Endothelial cell of umbilical vein (primary cell): Measurements from ENCODE around the gene ARL3. TPM values are rescaled to one million over a fixed set of nuclear protein-coding genes. Genes with fewer than 3 reads are reported as not detected.
A peak's percentile ranks its signal among the peaks of the same experiment; 100 is the strongest.

ENCODE experiments used
- BruUV-seq: library from RNA; stranded (reverse); fragments of 400-500 nt; replicated peaks from 2 replicates; lab custom pipeline; 2021; lab: Mats Ljungman, UMichigan
- CTCF ChIA-PET: fragments of 300-600, 350-600 bp; sonication (Branson Sonifier 250); formaldehyde crosslinking; loops from one replicate; lab custom pipeline; 2021; ENCODE audit warnings: antibody characterized with exemption, inconsistent platforms; lab: Charles Lee
- POLR2A ChIA-PET: fragments of 300-600, 350-600 bp; sonication (Branson Sonifier 250); formaldehyde crosslinking; loops from one replicate; lab custom pipeline; 2021; ENCODE audit warnings: antibody characterized with exemption, inconsistent platforms; lab: Charles Lee
- DNase-seq: peaks from one replicate; pipeline ENCODE4 v3.0.0-alpha.2; 2011; ENCODE audit warnings: low read depth, low spot score
- FAIRE-seq: peaks from 2 replicates; lab custom pipeline; 2011; peaks lifted over from hg19 to GRCh38; lab: Jason Lieb, UNC
- H2AFZ ChIP-seq: 2 replicates; pipeline ENCODE4 v1.6.0; 2012; ENCODE audit warnings: low read depth, low read length, control low read depth, inconsistent platforms
- H3K27ac ChIP-seq: 2 replicates; pipeline ENCODE4 v1.5.1; 2011; ENCODE audit warnings: low read depth, mild to moderate bottlenecking, control low read depth, low read length, moderate library complexity; ENCODE audit not compliant: insufficient read depth
- H3K27me3 ChIP-seq, 2 experiments: 2 replicates each; pipeline versions ENCODE4 v1.6.0 to v1.6.1; 2011; ENCODE audit warnings: low read length in 2 of 2, mixed read lengths in 1 of 2; ENCODE audit not compliant: control insufficient read depth in 2 of 2, insufficient read depth in 2 of 2
- H3K36me3 ChIP-seq, 2 experiments: 2 replicates in 1 of 2; 3 replicates in 1 of 2; pipeline ENCODE4 v1.5.1; 2011; ENCODE audit warnings: low read length in 2 of 2, mild to moderate bottlenecking in 1 of 2, moderate library complexity in 1 of 2; ENCODE audit not compliant: control insufficient read depth in 2 of 2, insufficient read depth in 2 of 2; ENCODE audit errors: extremely low read depth in 1 of 2
- H3K4me1 ChIP-seq: 3 replicates; pipeline ENCODE4 v1.5.1; 2011; ENCODE audit warnings: mild to moderate bottlenecking, low read length; ENCODE audit not compliant: control insufficient read depth, insufficient read depth; ENCODE audit errors: extremely low read depth
- H3K4me2 ChIP-seq: 2 replicates; pipeline ENCODE4 v1.6.1; 2011; ENCODE audit warnings: low read length, control low read depth, mixed read lengths; ENCODE audit not compliant: insufficient read depth
- H3K4me3 ChIP-seq, 3 experiments: fragments of 200-600 bp in 1 of 3; sonication (generic), shearing (Covaris generic) in 1 of 3; replicated peaks in 1 of 3; 2 replicates each; pipeline ENCODE4 v1.5.1; 2011 to 2016; ENCODE audit warnings: control low read depth in 3 of 3, low read length in 3 of 3, mild to moderate bottlenecking in 2 of 3, inconsistent platforms in 1 of 3, low read depth in 1 of 3, moderate library complexity in 1 of 3; ENCODE audit not compliant: insufficient read depth in 1 of 3
- H3K79me2 ChIP-seq: 2 replicates; pipeline ENCODE4 v1.6.0; 2012; ENCODE audit warnings: low read length, inconsistent platforms; ENCODE audit not compliant: control insufficient read depth, insufficient read depth
- H3K9ac ChIP-seq: replicated peaks from 2 replicates; pipeline ENCODE3; 2011; ENCODE audit warnings: low read length, control low read depth; ENCODE audit not compliant: insufficient read depth; ENCODE audit errors: extremely low read depth
- H3K9me1 ChIP-seq: replicated peaks from 3 replicates; pipeline ENCODE4 v1.6.0; 2011; ENCODE audit warnings: mild to moderate bottlenecking, low read length; ENCODE audit not compliant: control insufficient read depth, insufficient read depth; ENCODE audit errors: extremely low read depth
- H3K9me3 ChIP-seq: replicated peaks from 2 replicates; pipeline ENCODE4 v1.5.1; 2012; ENCODE audit warnings: low read length, inconsistent platforms; ENCODE audit not compliant: control insufficient read depth, insufficient read depth
- H4K20me1 ChIP-seq: replicated peaks from 2 replicates; pipeline ENCODE3; 2011; ENCODE audit warnings: mild to moderate bottlenecking, low read length; ENCODE audit not compliant: control insufficient read depth, insufficient read depth; ENCODE audit errors: extremely low read depth
- EZH2 ChIP-seq: IDR thresholded peaks from 2 replicates; pipeline ENCODE4 v1.6.1; 2012; ENCODE audit warnings: borderline replicate concordance, low read depth, mild to moderate bottlenecking, moderate library complexity, low read length, inconsistent platforms; ENCODE audit not compliant: severe bottlenecking
- FOS ChIP-seq: IDR thresholded peaks from 2 replicates; pipeline ENCODE4 v1.6.1; 2011; ENCODE audit warnings: mild to moderate bottlenecking, low read length, moderate library complexity, borderline replicate concordance; ENCODE audit not compliant: insufficient read depth
- GATA2 ChIP-seq: IDR thresholded peaks from 2 replicates; pipeline ENCODE4 v1.7.0; 2011; ENCODE audit warnings: low read depth, mild to moderate bottlenecking, moderate library complexity, mixed read lengths, low read length; ENCODE audit not compliant: insufficient read length, insufficient read depth
- JUN ChIP-seq: IDR thresholded peaks from 2 replicates; pipeline ENCODE4 v1.6.1; 2011; ENCODE audit warnings: borderline replicate concordance, low read depth; ENCODE audit not compliant: insufficient read length, insufficient read depth
- MYC ChIP-seq: IDR thresholded peaks from one replicate; pipeline ENCODE4 v1.6.1; 2011; ENCODE audit warnings: mild to moderate bottlenecking, low read depth, low read length
- POLR2AphosphoS5 ChIP-seq: IDR thresholded peaks from 2 replicates; pipeline ENCODE4 v1.6.1; 2012; ENCODE audit warnings: low read depth, mild to moderate bottlenecking, control low read depth, low read length, moderate library complexity; ENCODE audit not compliant: insufficient read depth
- dilution Hi-C: fragments of 300-500 bp; cut with MboI; formaldehyde crosslinking; loops from one replicate; pipeline ENCODE4 v1.15.0; 2019; ENCODE audit warnings: low sequenced_read_pairs; ENCODE audit not compliant: extremely low pct_ligation_motif_present
- intact Hi-C: fragments of 100-400 bp; cut with micrococcal nuclease; formaldehyde crosslinking; loops from one replicate; pipeline ENCODE4 v1.10.0; 2022
- polyA plus RNA-seq, 4 experiments: library from polyadenylated mRNA; depleted of rRNA in 3 of 4; stranded (reverse) in 3 of 4; unstranded in 1 of 4; fragments of >200 nt; gene quantifications; 2 replicates each; pipeline versions ENCODE4 v1.2.1 to v1.2.3, GENCODE V29; 2011 to 2012; ENCODE audit warnings: missing spikeins in 1 of 4
- total RNA-seq: library from RNA; stranded (reverse); gene quantifications from 2 replicates; pipeline ENCODE4 v1.2.3, GENCODE V29; 2021

ARL3 gene
- total and polyA plus RNA-seq, 2 donors (not counting 3 experiments of a cell fraction or from before 2014, with no cell fraction given): 6.6 to 11.0 TPM

DNA sequence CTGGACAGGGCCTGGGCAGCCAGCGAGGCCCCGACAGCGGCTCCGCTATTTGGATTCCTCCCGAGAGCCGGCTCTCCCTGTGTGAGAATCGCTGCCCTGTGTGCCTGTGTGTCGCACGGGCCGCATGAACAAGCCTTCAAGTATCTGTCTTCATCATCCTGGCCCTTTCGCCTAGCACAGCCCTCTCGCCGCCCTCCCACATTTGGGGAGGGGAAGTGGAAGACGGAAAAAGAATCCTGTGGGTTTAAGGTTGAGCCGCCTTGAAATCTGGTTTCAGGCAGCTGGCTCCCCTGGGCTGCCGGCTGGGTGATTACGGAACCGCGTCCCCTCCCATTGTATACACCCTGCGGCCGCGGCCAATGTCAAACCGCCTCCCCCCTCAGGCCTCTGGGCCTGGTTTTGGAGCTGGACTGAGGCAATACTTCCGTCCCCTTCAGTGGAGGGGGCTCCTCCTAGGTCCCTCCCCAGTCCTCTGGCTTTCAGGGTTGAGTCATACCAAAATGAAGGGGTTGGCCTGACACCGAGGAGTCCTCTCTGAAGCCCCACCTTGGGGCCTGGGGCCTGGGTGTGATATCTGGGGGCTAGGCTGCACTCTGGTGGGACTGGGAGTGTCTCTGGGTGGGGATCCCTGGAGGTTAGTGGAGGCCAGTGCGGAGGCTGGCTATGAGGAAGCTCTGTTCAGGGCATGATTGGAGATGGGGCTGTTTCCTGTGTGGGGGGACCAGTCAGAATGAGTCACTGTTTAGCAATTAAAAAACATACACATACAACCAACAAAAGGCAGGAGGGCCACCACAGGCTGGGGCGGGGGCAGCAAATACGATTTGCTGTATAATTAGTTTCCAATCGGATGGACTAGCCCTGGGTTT lies 68.2 kb downstream of the ARL3 start:
- Histone ChIP-seq H3K79me2 (peaks cover 70% of the 10 kb centered on the region), H3K4me3 (peak overlapping the region; percentile 56 to 68 (median 62)), H3K36me3 (peaks cover 0 to 3% of the 10 kb centered on the region in 2 experiments), H3K4me2 (peak overlapping the region; percentile 61), H3K9ac (peak overlapping the region; percentile 88), H3K9me3 (no peaks in the 10 kb centered on the region), H3K27me3 (no peaks in the 10 kb centered on the region), H3K4me1 (peaks cover 48% of the 10 kb centered on the region), H3K9me1 (no peaks in the 10 kb centered on the region), H4K20me1 (no peaks in the 10 kb centered on the region), H2AFZ (no peak overlapping the region), H3K27ac (peak overlapping the region; percentile 79)
- BruUV-seq: TSS peak; percentile 56
- DNase-seq (peak; percentile 92), FAIRE-seq (peak; percentile 98)
- CTCF ChIA-PET: interaction anchor here (0.8 to 6.9 kb wide), 16 partner anchors 12 to 143 kb away, joined by 3 to 110 read pairs (median 4); partner anchors contain the start of genes ACTR1A and SUFU
- peak; percentile 11 for TF ChIP-seq POLR2AphosphoS5
- no peak for TF ChIP-seq EZH2
- no peak for TF ChIP-seq MYC
- TF ChIP-seq JUN: peak; percentile 92
- peak; percentile 98 for TF ChIP-seq FOS
- TF ChIP-seq GATA2: peak; percentile 42
- POLR2A ChIA-PET: interaction anchor here (0.6 to 2.6 kb wide), 7 partner anchors 10 to 142 kb away, joined by 3 to 8 read pairs (median 3); partner anchors contain the start of gene SUFU
- intact Hi-C loops: loop anchor here (1.0 to 5.0 kb wide), 4 partner anchors 34 to 224 kb away; partner anchors contain the start of genes ARL3, FBXL15 and SFXN2
- dilution Hi-C loops: no loop called here
